ENCODE data around the gene MAPKBP1. TPM values are rescaled to one million over a fixed set of nuclear protein-coding genes. Genes with fewer than 3 reads are reported as not detected.
"Not testable (repeated sequence)": the region's sequence is repeated elsewhere in the genome, so short reads cannot be mapped to it uniquely, and the experiment has no call there.

MAPKBP1 gene
- total RNA-seq, 1 donor from 2014 or later, result 11.9 TPM

GRCh38 chr15:41827880-41828806, 53.9 kb downstream of the MAPKBP1 start, which contains the start of gene JMJD7:
Gene JMJD7, plus strand, starts transcription at chr15:41828092. Its CDS starts 33 bp downstream, at chr15:41828125.
- Histone ChIP-seq H3K4me3 (ENCODE audit: low read depth, low read length) (peak within 1 kb of the TSS; percentile 65), H3K36me3 (ENCODE audit: control insufficient read depth, insufficient read depth, low read length) (peaks cover 2% of the 10 kb centered on the region), H3K27me3 (ENCODE audit: control insufficient read depth, insufficient read depth, low read length) (no peaks in the 10 kb centered on the region)
- peak; percentile 29 for DNase-seq (ENCODE audit: low read depth)
- no peak for TF ChIP-seq CTCF (IDR thresholded peaks at IDR 0.05; ENCODE audit: insufficient read depth, low read length, poor library complexity, severe bottlenecking)

- TF ChIP-seq CTCF (IDR thresholded peaks at IDR 0.05; ENCODE audit: insufficient read depth, low read length, poor library complexity, severe bottlenecking), result no peak
- no peaks in the 10 kb centered on the region for H3K27me3 ChIP-seq (ENCODE audit: control insufficient read depth, insufficient read depth, low read length)
- DNase-seq (ENCODE audit: low read depth), result no peak
- no peaks in the 10 kb centered on the region for H3K36me3 ChIP-seq (ENCODE audit: control insufficient read depth, insufficient read depth, low read length)
- H3K4me3 ChIP-seq (ENCODE audit: low read depth, low read length), result peak overlapping the region; percentile 65
Observed at GRCh38 chr15:41828807-41829141, 54.5 kb downstream of the MAPKBP1 start.

- Histone ChIP-seq H3K27me3 (ENCODE audit: control insufficient read depth, insufficient read depth, low read length) (no peaks in the 10 kb centered on the region), H3K4me3 (ENCODE audit: low read depth, low read length) (no peak overlapping the region), H3K36me3 (ENCODE audit: control insufficient read depth, insufficient read depth, low read length) (no peaks in the 10 kb centered on the region)
- TF ChIP-seq CTCF (IDR thresholded peaks at IDR 0.05; ENCODE audit: insufficient read depth, low read length, poor library complexity, severe bottlenecking), result no peak
- no peak for DNase-seq (ENCODE audit: low read depth)
Observed at GRCh38 chr15:41829959-41830646, 55.8 kb downstream of the MAPKBP1 start.

GRCh38 chr15:41831291-41831690, 57.0 kb downstream of the MAPKBP1 start:
- H3K36me3 ChIP-seq (ENCODE audit: control insufficient read depth, insufficient read depth, low read length); H3K27me3 ChIP-seq (ENCODE audit: control insufficient read depth, insufficient read depth, low read length); H3K4me3 ChIP-seq (ENCODE audit: low read depth, low read length); DNase-seq (ENCODE audit: low read depth): not testable (repeated sequence)

GRCh38 chr15:41832208-41832607, 57.9 kb downstream of the MAPKBP1 start:
- no peaks in the 10 kb centered on the region for H3K36me3 ChIP-seq (ENCODE audit: control insufficient read depth, insufficient read depth, low read length)

More at GRCh38 chr15:41832208-41832607, 57.9 kb downstream of the MAPKBP1 start:
- DNase-seq (ENCODE audit: low read depth), result no peak
- no peak for TF ChIP-seq CTCF (IDR thresholded peaks at IDR 0.05; ENCODE audit: insufficient read depth, low read length, poor library complexity, severe bottlenecking)
- H3K4me3 ChIP-seq (ENCODE audit: low read depth, low read length), result no peak overlapping the region
- no peaks in the 10 kb centered on the region for H3K27me3 ChIP-seq (ENCODE audit: control insufficient read depth, insufficient read depth, low read length)

Measured in kidney epithelial cell (primary cell).